ENCODE results near the gene SGK1.

GRCh38 chr6:134307870-134308269, 10.0 kb downstream of the SGK1 start:
- TF ChIP-seq CTCF (conservative IDR thresholded peaks at IDR 0.05; ENCODE audit: low read depth, low read length) (no peak), EZH2 (IDR thresholded peaks at IDR 0.05; ENCODE audit: low read length, unreplicated experiment) (no peak), EZH2phosphoT487 (IDR thresholded peaks at IDR 0.05; ENCODE audit: borderline replicate concordance, low read length) (no peak)
